HG03457 (cell line): ENCODE measurements around the gene RPTOR.

ENCODE experiments used
- ATAC-seq: cut with Tn5 transposase; IDR thresholded peaks from one replicate; pipeline ENCODE4 v1.9.1; 2021; ENCODE audit warnings: moderate number of reproducible peaks; ENCODE audit not compliant: unreplicated experiment

The RPTOR gene

DNA sequence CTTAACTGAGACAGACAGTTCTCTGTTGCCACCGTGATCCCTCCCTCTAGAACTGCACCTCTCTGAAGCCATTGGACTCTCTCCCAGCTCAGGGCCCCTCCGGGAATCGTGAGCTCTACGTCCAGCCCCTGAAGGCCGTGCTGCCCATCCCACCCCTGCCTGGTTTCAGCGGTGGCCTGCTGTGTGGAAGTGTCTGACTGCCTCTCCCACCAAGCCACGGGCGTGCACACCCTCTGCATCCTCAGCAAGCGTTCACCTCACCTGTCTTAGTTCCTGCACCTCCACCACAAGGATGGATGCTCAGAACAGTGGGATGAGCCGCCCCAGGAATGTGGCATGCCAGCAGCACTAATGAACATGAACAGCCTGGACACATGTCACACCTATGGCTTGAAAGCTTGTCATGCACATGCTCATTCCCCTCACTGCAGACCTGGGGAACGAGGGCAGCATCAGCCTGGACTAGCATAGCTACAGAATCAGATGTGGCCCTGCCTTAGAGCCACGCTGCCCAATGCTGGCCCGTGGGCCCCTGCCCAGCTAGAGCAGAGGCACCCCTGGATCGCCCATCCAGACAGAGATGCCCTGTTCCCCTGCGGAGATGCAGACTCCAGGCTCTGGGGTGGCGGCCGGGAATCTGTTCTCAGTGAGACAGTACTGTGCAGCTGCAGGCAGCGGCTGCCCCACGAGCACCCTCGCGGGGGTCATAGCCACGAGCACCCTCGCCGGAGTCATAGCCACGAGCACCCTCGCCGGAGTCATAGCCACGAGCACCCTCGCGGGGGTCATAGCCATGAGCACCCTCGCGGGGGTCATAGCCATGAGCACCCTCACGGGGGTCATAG is 373.3 kb downstream of the RPTOR start:
- no peak for ATAC-seq

GRCh38 chr17:80918731-80919130 is 374.1 kb downstream of the RPTOR start:
- no peak for ATAC-seq

- ATAC-seq = no peak
Measured at GRCh38 chr17:80919331-80920311, 375.0 kb downstream of the RPTOR start.

DNA sequence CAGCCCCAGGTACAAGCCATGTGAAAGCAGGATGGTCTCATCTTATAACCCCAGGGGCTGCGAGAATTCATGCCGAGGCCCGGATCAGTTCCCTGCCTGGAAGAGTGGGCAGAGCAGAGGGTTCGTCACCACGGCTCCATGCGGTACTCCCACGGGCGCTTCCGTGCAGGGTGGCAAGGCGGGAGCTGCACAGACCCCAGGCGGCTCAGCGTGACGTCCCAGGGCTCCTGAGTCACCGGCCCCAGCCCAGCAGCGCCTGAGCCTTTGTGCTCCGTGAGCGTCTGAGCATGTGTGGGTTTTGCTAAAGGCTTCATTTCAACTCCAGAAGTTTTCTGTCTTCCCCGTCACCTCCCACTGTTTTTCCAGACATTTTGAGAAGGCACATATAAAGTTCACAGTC is 375.8 kb downstream of the RPTOR start:
- no peak for ATAC-seq

- ATAC-seq = no peak
Measured at GRCh38 chr17:80921159-80921558, 376.5 kb downstream of the RPTOR start.

- no peak for ATAC-seq
Measured at GRCh38 chr17:80921741-80922579, 377.3 kb downstream of the RPTOR start.

- ATAC-seq = no peak
Measured at GRCh38 chr17:80922580-80923160, 378.0 kb downstream of the RPTOR start.

DNA sequence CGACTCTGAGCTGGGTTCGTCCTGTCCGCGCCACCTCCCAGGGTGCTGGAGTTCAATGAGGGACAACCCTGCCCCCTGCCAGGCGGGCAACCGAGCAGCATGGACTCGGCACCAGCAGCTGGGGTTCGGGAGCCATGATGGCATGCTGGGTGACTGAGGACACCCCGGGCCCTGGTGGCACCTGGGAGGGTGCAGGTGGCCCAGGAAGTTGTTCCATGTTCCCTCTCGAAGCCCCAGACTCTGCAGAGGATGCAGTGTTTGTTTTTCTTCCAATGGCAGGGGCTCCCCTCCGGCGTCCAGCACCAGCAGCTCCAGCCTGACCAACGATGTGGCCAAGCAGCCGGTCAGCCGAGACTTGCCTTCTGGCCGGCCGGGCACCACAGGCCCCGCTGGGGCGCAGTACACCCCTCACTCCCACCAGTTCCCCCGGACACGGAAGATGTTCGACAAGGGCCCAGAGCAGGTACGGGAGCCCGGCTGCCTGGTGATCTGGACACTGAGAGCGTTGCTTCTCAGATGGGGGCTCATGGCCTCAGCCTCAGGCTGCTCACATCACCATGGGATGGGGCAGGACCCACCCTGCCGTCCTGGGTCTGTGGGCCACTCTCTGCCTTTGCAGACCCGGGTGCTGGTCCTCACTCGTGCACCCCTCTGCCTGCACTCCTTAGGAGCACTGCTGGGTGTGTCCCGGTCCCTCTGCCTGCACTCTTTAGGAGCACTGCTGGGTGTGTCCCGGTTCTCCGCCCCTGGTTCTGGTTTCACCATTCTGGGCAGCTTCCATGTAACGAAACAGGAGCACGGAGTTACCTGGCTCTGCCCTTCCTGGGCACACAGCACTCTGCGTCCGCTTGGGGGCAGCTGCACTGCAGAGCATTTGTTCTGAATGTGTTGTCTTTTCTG is 378.8 kb downstream of the RPTOR start:
- no peak for ATAC-seq

GRCh38 chr17:80924111-80924806 is 379.6 kb downstream of the RPTOR start:
- ATAC-seq = no peak

DNA sequence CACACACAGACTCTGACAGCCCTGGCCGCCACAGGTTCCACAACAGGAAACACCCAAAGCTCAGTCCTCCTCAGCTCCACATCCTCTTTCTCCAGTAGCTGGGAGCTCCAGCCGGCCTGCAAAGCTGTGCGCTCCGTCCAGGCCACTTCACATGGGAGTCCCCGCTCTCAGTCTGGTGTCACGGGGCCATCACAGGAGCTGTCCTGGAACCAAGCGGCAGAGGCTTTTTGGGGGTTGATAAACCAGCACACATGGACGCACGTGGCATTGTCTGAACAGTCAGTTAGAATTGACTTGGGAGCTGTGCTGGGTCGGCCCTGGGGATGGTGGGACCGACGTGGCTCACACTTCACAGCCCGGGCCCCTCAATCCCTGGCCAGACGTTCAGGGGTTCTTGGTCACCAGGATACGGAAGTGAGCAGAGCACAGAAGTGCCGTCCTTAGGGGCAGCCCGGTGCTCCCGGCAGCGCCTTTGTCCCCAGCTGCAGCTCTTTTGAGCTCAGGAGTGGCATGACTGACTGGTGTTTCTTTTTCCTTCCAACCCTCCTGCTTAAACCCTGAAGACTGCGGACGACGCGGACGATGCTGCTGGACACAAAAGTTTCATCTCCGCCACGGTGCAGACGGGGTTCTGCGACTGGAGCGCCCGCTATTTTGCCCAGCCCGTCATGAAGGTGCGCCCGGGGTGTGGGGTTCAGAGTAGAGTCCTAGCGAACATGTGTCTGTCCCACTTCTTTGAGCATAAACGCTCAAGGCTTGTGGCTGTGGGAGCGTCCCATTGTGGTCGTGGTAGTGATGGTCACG is 380.4 kb downstream of the RPTOR start:
- no peak for ATAC-seq

- ATAC-seq = no peak
Measured at GRCh38 chr17:80925688-80926335, 381.2 kb downstream of the RPTOR start.

- ATAC-seq = no peak
Measured at GRCh38 chr17:80926591-80927250, 382.1 kb downstream of the RPTOR start.

- no peak for ATAC-seq
Measured at GRCh38 chr17:80927791-80928216, 383.2 kb downstream of the RPTOR start.

- ATAC-seq = no peak
Measured at GRCh38 chr17:80929449-80929848, 384.8 kb downstream of the RPTOR start.

- ATAC-seq = no peak
Measured at GRCh38 chr17:80930335-80931279, 386.0 kb downstream of the RPTOR start.
